Ishikawa (cell line): ENCODE measurements around the gene ABHD11.
A peak's percentile ranks its signal among the peaks of the same experiment; 100 is the strongest.

ENCODE experiments used
- CEBPB ChIP-seq: IDR thresholded peaks from 2 replicates; pipeline ENCODE4 v1.6.1; 2012
- CREB1 ChIP-seq: IDR thresholded peaks from 2 replicates; pipeline ENCODE4 v1.6.1; 2012; ENCODE audit warnings: low read depth
- EGR1 ChIP-seq: IDR thresholded peaks from 2 replicates; pipeline ENCODE4 v1.6.1; 2012
- EP300 ChIP-seq: IDR thresholded peaks from 2 replicates; pipeline ENCODE4 v1.6.1; 2012; ENCODE audit warnings: borderline replicate concordance
- FOXM1 ChIP-seq: IDR thresholded peaks from 2 replicates; pipeline ENCODE4 v1.6.1; 2012; ENCODE audit warnings: low read depth, borderline replicate concordance
- MAX ChIP-seq: IDR thresholded peaks from 2 replicates; pipeline ENCODE4 v1.6.1; 2012
- NFIC ChIP-seq: IDR thresholded peaks from 2 replicates; pipeline ENCODE4 v1.6.1; 2012
- RAD21 ChIP-seq: IDR thresholded peaks from 2 replicates; pipeline ENCODE4 v1.6.1; 2012; ENCODE audit warnings: low read depth
- TAF1 ChIP-seq: IDR thresholded peaks from 2 replicates; pipeline ENCODE4 v1.6.1; 2012; ENCODE audit warnings: low read depth, mild to moderate bottlenecking
- TCF12 ChIP-seq: IDR thresholded peaks from 2 replicates; pipeline ENCODE4 v1.6.1; 2012; ENCODE audit warnings: low read depth
- TEAD4 ChIP-seq: IDR thresholded peaks from 2 replicates; pipeline ENCODE4 v1.6.1; 2012
- USF1 ChIP-seq: IDR thresholded peaks from 2 replicates; pipeline ENCODE4 v1.6.1; 2012
- YY1 ChIP-seq: IDR thresholded peaks from 2 replicates; pipeline ENCODE4 v1.6.1; 2012; ENCODE audit warnings: low read depth
- ZBTB7A ChIP-seq: IDR thresholded peaks from 2 replicates; pipeline ENCODE4 v1.6.1; 2012; ENCODE audit warnings: low read depth
- TF ChIP-seq, protein P1 (sequence below): IDR thresholded peaks from 2 replicates; pipeline ENCODE4 v1.6.1; 2012; ENCODE audit warnings: low read depth, mild to moderate bottlenecking

The ABHD11 gene

DNA sequence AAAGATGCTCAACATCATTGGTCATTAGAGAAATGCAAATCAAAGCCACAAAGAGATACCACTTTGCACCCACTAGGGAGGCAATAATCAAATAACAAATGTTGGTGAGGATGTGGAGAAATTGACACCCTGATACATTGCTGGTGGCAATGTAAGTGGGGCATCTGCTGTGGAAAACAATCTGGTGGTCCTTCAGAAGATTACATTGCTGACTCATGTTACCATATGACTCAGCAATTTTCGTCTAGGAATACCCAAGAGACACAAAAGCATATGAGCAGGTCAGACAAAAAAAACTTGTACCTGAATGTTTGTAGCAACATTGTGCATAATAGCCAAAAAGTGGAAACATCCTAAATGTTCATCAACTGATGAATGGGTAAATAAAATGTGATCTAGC, 36.3 kb upstream of the ABHD11 start:
- TF ChIP-seq CREB1 (no peak), TAF1 (no peak), CEBPB (no peak), EP300 (no peak), RAD21 (no peak), NFIC (no peak), FOXM1 (no peak), USF1 (no peak), YY1 (no peak), TCF12 (no peak), MAX (no peak), ZBTB7A (no peak)
- TF ChIP-seq, protein P1, sequence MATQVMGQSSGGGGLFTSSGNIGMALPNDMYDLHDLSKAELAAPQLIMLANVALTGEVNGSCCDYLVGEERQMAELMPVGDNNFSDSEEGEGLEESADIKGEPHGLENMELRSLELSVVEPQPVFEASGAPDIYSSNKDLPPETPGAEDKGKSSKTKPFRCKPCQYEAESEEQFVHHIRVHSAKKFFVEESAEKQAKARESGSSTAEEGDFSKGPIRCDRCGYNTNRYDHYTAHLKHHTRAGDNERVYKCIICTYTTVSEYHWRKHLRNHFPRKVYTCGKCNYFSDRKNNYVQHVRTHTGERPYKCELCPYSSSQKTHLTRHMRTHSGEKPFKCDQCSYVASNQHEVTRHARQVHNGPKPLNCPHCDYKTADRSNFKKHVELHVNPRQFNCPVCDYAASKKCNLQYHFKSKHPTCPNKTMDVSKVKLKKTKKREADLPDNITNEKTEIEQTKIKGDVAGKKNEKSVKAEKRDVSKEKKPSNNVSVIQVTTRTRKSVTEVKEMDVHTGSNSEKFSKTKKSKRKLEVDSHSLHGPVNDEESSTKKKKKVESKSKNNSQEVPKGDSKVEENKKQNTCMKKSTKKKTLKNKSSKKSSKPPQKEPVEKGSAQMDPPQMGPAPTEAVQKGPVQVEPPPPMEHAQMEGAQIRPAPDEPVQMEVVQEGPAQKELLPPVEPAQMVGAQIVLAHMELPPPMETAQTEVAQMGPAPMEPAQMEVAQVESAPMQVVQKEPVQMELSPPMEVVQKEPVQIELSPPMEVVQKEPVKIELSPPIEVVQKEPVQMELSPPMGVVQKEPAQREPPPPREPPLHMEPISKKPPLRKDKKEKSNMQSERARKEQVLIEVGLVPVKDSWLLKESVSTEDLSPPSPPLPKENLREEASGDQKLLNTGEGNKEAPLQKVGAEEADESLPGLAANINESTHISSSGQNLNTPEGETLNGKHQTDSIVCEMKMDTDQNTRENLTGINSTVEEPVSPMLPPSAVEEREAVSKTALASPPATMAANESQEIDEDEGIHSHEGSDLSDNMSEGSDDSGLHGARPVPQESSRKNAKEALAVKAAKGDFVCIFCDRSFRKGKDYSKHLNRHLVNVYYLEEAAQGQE: no peak

DNA sequence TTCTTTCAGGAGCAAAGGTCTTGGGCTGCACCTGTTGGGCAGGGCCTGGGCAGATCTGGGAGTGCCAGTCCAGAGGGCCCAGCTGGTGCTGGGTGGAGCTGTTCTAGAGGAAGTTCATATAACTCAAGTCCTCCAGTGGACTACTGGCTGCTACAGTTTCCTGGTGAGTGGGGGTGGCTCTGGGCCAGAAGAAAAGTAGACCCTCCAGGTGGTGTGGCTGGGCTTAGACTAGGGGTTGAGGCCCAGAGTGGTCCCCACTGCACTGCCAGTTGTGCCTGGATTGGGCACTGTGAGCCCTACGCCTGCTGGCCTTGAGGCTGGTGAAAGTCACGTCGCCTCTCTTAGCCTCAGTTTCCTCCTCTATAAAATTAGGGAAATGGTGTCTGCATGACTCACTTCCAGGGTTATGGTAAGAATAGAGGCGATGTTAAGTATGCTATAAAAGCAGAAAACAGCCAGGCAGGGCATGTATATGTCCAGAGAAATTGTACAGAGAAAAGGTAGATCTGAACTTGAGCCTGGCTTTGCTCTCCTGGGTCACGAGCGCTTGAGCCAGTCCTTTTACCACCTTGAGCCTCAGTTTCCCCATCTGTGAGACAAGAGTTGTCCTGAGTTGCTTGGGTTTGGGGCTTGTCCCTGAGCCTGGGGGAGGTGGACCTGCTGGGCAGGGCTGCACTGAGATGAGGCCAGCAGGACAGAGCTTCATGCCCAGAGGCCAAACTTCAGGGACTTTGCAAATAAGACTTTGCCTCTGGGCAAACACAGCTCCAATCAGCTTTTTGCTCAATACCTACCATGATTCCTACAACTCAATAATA, 35.3 kb upstream of the ABHD11 start:
- no peak for TF ChIP-seq TAF1
- TF ChIP-seq USF1: no peak
- TF ChIP-seq FOXM1: no peak
- no peak for TF ChIP-seq ZBTB7A
- no peak for TF ChIP-seq YY1

GRCh38 chr7:73770860-73771670, 32.5 kb upstream of the ABHD11 start:
- no peak for TF ChIP-seq TCF12
- TF ChIP-seq, protein P1: no peak
- TF ChIP-seq YY1: no peak
- TF ChIP-seq CREB1: no peak
- TF ChIP-seq EGR1: no peak
- TF ChIP-seq USF1: no peak
- TF ChIP-seq NFIC: no peak
- TF ChIP-seq MAX: no peak
- no peak for TF ChIP-seq TAF1
- no peak for TF ChIP-seq EP300
- TF ChIP-seq CEBPB: no peak

- TF ChIP-seq RAD21 (no peak; the same call in 1 of the 2 replicates), TEAD4 (0 out of 2 replicates have a peak, but pooled peaks have one; percentile 17), MAX (peak; percentile 86), CREB1 (no peak), USF1 (peak; percentile 74), EP300 (0 out of 2 replicates have a peak, but pooled peaks have one; percentile 29), YY1 (0 out of 2 replicates have a peak, but pooled peaks have one; percentile 42), TCF12 (peak; percentile 40), TAF1 (peak; percentile 52; the same call in 1 of the 2 replicates), NFIC (peak; percentile 57), EGR1 (peak; percentile 71; the same call in 1 of the 2 replicates), CEBPB (no peak), ZBTB7A (peak; percentile 85), FOXM1 (no peak)
- TF ChIP-seq, protein P1: no peak
These were observed 31.6 kb upstream of the ABHD11 start, which contains the start of gene CLDN3 for GRCh38 chr7:73770002-73770859. Gene CLDN3, minus strand, starts transcription at chr7:73770270. Its CDS starts 221 bp downstream, at chr7:73770049.
